Measurements from ENCODE around the gene KMT2B.
A peak's percentile ranks its signal among the peaks of the same experiment; 100 is the strongest.

Gene KMT2B

GRCh38 chr19:35727053-35727955, 9.5 kb downstream of the KMT2B start:
- no peak for DNase-seq

GRCh38 chr19:35727956-35728706, 10.3 kb downstream of the KMT2B start:
- no peak for DNase-seq

- no peak for DNase-seq
These were observed 11.2 kb downstream of the KMT2B start for GRCh38 chr19:35729021-35729420.

GRCh38 chr19:35729763-35730162, 12.0 kb downstream of the KMT2B start:
- DNase-seq, result no peak

GRCh38 chr19:35730326-35730725, 12.5 kb downstream of the KMT2B start:
- DNase-seq, result no peak

- DNase-seq, result no peak
These were observed 13.6 kb downstream of the KMT2B start for GRCh38 chr19:35731353-35731752.

GRCh38 chr19:35731779-35732405, 14.1 kb downstream of the KMT2B start:
- no peak for DNase-seq

GRCh38 chr19:35732540-35733179, 14.9 kb downstream of the KMT2B start:
- DNase-seq, result no peak

GRCh38 chr19:35733180-35734125, 15.7 kb downstream of the KMT2B start:
- DNase-seq, result no peak

GRCh38 chr19:35734273-35734672, 16.5 kb downstream of the KMT2B start:
- DNase-seq, result no peak

GRCh38 chr19:35734889-35735288, 17.1 kb downstream of the KMT2B start:
- no peak for DNase-seq

GRCh38 chr19:35736913-35737886, 19.4 kb downstream of the KMT2B start:
- DNase-seq, result no peak

GRCh38 chr19:35738021-35738886, 20.5 kb downstream of the KMT2B start:
- no peak for DNase-seq

- no peak for DNase-seq
These were observed 21.1 kb downstream of the KMT2B start for GRCh38 chr19:35738887-35739229.

GRCh38 chr19:35739275-35740107, 21.7 kb downstream of the KMT2B start:
- peak; percentile 66 for DNase-seq

- no peak for DNase-seq
These were observed 22.3 kb downstream of the KMT2B start for GRCh38 chr19:35740108-35740422.

GRCh38 chr19:35740423-35741202, 22.8 kb downstream of the KMT2B start:
- DNase-seq, result peak; percentile 96

GRCh38 chr19:35741203-35741515, 23.4 kb downstream of the KMT2B start:
- DNase-seq, result no peak

All from activated CD8-positive, alpha-beta memory T cell treated with anti-CD3 and anti-CD28 coated beads for 24 hours (primary cell).